ENCODE results near the gene CBLB. TPM values are rescaled to one million over a fixed set of nuclear protein-coding genes. Genes with fewer than 3 reads are reported as not detected.

The CBLB gene
- total and polyA plus RNA-seq, 2 of the 4 experiments (the other 2 are of a cell fraction), result 10.1 to 20.1 TPM

GRCh38 chr3:105704726-105705410 lies 163.9 kb downstream of the CBLB start:
- H3K23ac ChIP-seq (ENCODE audit: low read depth, low read length), result no peak overlapping the region
- H3K9ac ChIP-seq (ENCODE audit: low read depth, low read length), result no peak overlapping the region
- H3K4ac ChIP-seq (ENCODE audit: low read depth, low read length), result no peak overlapping the region
- H2BK15ac ChIP-seq (ENCODE audit: low read depth, low read length), result no peak overlapping the region
- no peak overlapping the region for H3K4me3 ChIP-seq (ENCODE audit: insufficient read depth, low read depth, low read length)
- no peaks in the 10 kb centered on the region for H3K9me3 ChIP-seq (ENCODE audit: control insufficient read depth, insufficient read depth, low read length)
- no peak overlapping the region for H2BK5ac ChIP-seq (ENCODE audit: low read depth, low read length, poor library complexity, severe bottlenecking)
- TF ChIP-seq MAFK (IDR thresholded peaks at IDR 0.05; ENCODE audit: low read depth, low read length), result peak; percentile 96
- no peak for TF ChIP-seq SMC3 (IDR thresholded peaks at IDR 0.05; ENCODE audit: low read depth, low read length)
- TF ChIP-seq RAD21 (IDR thresholded peaks at IDR 0.05; ENCODE audit: low read length), result no peak
- TF ChIP-seq NFE2L2 (IDR thresholded peaks at IDR 0.05; ENCODE audit: low read depth, low read length), result no peak
- H3K4me2 ChIP-seq (ENCODE audit: low read depth, low read length), result no peak overlapping the region
- DNase-seq (no peak), ATAC-seq (ENCODE audit: low read depth) (no peak)
- H3K18ac ChIP-seq (ENCODE audit: low read depth, low read length), result no peak overlapping the region
- CTCF ChIA-PET, result no interaction called here
- no peak overlapping the region for H2BK20ac ChIP-seq (ENCODE audit: low read depth, low read length)
- no TSS peak for BruUV-seq (replicated peaks)
- no peaks in the 10 kb centered on the region for H3K27me3 ChIP-seq (ENCODE audit: control insufficient read depth, insufficient read depth, low read length)
- intact Hi-C loops (cut with micrococcal nuclease), result no loop called here
- no peaks in the 10 kb centered on the region; a peak in 1 of 4 replicates for H3K79me1 ChIP-seq (ENCODE audit: low read depth in 1 of 2, low read length in 2 of 2)
- H2AFZ ChIP-seq (replicated peaks; ENCODE audit: low read length, poor library complexity), result no peak overlapping the region
- peaks cover 3% of the 10 kb centered on the region; the same call in 1 of the 2 replicates for H3K9me1 ChIP-seq (ENCODE audit: insufficient read depth, low read length)
- H3K27ac ChIP-seq (ENCODE audit: insufficient read depth, low read length), result no peak overlapping the region
- H4K8ac ChIP-seq (ENCODE audit: low read depth in 2 of 2, low read length in 2 of 2), result no peak overlapping the region
- no peak overlapping the region for H3K56ac ChIP-seq (ENCODE audit: extremely low read depth, insufficient read depth, low read length)
- H3K36me3 ChIP-seq (ENCODE audit: control insufficient read depth, insufficient read depth, low read length), result peaks cover 16% of the 10 kb centered on the region
- H3K14ac ChIP-seq (replicated peaks; ENCODE audit: low read depth, low read length), result no peak overlapping the region
- H3K4me1 ChIP-seq (ENCODE audit: control insufficient read depth, insufficient read depth, low read length), result no peaks in the 10 kb centered on the region
- H2BK120ac ChIP-seq (ENCODE audit: low read depth, low read length), result no peak overlapping the region
- no peak overlapping the region for H2AK9ac ChIP-seq (replicated peaks; ENCODE audit: low read depth, low read length, poor library complexity)
- in situ Hi-C loops (cut with MboI; ENCODE audit: low sequenced_read_pairs), result no loop called here
- no peak overlapping the region for H4K91ac ChIP-seq (ENCODE audit: insufficient read depth, low read depth, low read length)
- dilution Hi-C loops (cut with HindIII; ENCODE audit: low sequenced_read_pairs, unreplicated experiment), result no loop called here
- no peak overlapping the region for H2AK5ac ChIP-seq (ENCODE audit: low read depth, low read length)
- POLR2A ChIA-PET (ENCODE audit: unreplicated experiment), result no interaction called here
- H4K20me1 ChIP-seq (ENCODE audit: insufficient read depth, low read length), result no peaks in the 10 kb centered on the region
- no peak overlapping the region for H4K5ac ChIP-seq (ENCODE audit: low read depth, low read length)
- WGBS, 2 experiments (ENCODE audit: extremely low coverage in 2 of 2, insufficient read length in 1 of 2), result no CpG with 5 or more reads among the region's 4 CpGs
